Smooth muscle cell (in vitro differentiated cells): ENCODE data around the gene SPOCK1. TPM values are rescaled to one million over a fixed set of nuclear protein-coding genes. Genes with fewer than 3 reads are reported as not detected.
A peak's percentile ranks its signal among the peaks of the same experiment; 100 is the strongest.

Experiments used
- DNase-seq: peaks from one replicate; lab custom pipeline; 2025; ENCODE audit not compliant: unreplicated experiment; lab: John Stamatoyannopoulos, UW
- H2AFZ ChIP-seq: fragments of 200-600 bp; sonication (generic); 2 replicates; pipeline ENCODE4 v1.6.0; 2016; ENCODE audit warnings: antibody characterized with exemption, low read depth, mild to moderate bottlenecking
- H3F3A ChIP-seq: fragments of 200-600 bp; sonication (generic); 2 replicates; pipeline ENCODE4 v1.6.0; 2017; ENCODE audit warnings: antibody characterized with exemption, low read depth
- H3K27ac ChIP-seq: fragments of 200-600 bp; sonication (generic); 2 replicates; pipeline ENCODE4 v1.5.1; 2016; ENCODE audit warnings: low read depth, mild to moderate bottlenecking
- H3K27me3 ChIP-seq: fragments of 200-600 bp; sonication (generic); 2 replicates; pipeline ENCODE4 v1.6.1; 2016; ENCODE audit warnings: low read depth, mild to moderate bottlenecking
- H3K36me3 ChIP-seq: fragments of 200-600 bp; sonication (generic); 2 replicates; pipeline ENCODE4 v1.5.1; 2016; ENCODE audit warnings: low read depth
- H3K4me1 ChIP-seq: fragments of 200-600 bp; sonication (generic); 2 replicates; pipeline ENCODE4 v1.5.1; 2016; ENCODE audit warnings: low read depth
- H3K4me2 ChIP-seq: fragments of 200-600 bp; sonication (generic); 2 replicates; pipeline ENCODE4 v1.6.0; 2016; ENCODE audit warnings: mild to moderate bottlenecking
- H3K4me3 ChIP-seq: fragments of 200-600 bp; sonication (generic); 2 replicates; pipeline ENCODE4 v1.5.1; 2016; ENCODE audit warnings: mild to moderate bottlenecking
- H3K79me2 ChIP-seq: fragments of 200-600 bp; sonication (generic); 2 replicates; pipeline ENCODE4 v1.6.0; 2016; ENCODE audit warnings: low read depth, mild to moderate bottlenecking
- H3K9ac ChIP-seq: fragments of 200-600 bp; sonication (generic); 2 replicates; pipeline ENCODE4 v1.6.0; 2016; ENCODE audit warnings: low read depth
- H3K9me3 ChIP-seq: fragments of 200-600 bp; sonication (generic); replicated peaks from 2 replicates; pipeline ENCODE4 v1.5.1; 2016; ENCODE audit warnings: low read depth
- H4K20me1 ChIP-seq: fragments of 200-600 bp; sonication (generic); 2 replicates; pipeline ENCODE4 v1.6.0; 2016; ENCODE audit warnings: low read depth
- CTCF ChIP-seq: fragments of 200-600 bp; sonication (generic); IDR thresholded peaks from 2 replicates; pipeline ENCODE4 v1.5.1; 2017; ENCODE audit warnings: borderline replicate concordance, mild to moderate bottlenecking, antibody characterized with exemption; ENCODE audit not compliant: insufficient read depth, poor library complexity, severe bottlenecking
- WGBS: methylation state at CpG from one replicate; pipeline ENCODE4 v1.1.7; 2016; ENCODE audit warnings: low lambda C conversion rate; 5-methylcytosine and 5-hydroxymethylcytosine counted together
- polyA plus RNA-seq: library from polyadenylated mRNA; unstranded; fragments of >200 nt; fragmentation: Nextera tagmentation; extraction: Ambion mirVana; gene quantifications from 2 replicates; pipeline ENCODE4 v1.2.1, GENCODE V29; 2016
- total RNA-seq: library from RNA; depleted of rRNA; stranded (reverse); fragments of >200 nt; gene quantifications from 2 replicates; pipeline ENCODE4 v1.2.3, GENCODE V29; 2014

The SPOCK1 gene
- total and polyA plus RNA-seq, 2 experiments from 2014 or later = 56.2 to 80.0 TPM

GRCh38 chr5:137487600-137487999 lies 11.5 kb downstream of the SPOCK1 start:
- no peak for DNase-seq
- no peaks in the 10 kb centered on the region for H3K4me1 ChIP-seq
- WGBS = 100% methylated on average over 1 of the region's 1 CpG
- no peaks in the 10 kb centered on the region for H3K79me2 ChIP-seq
- H3F3A ChIP-seq = no peaks in the 10 kb centered on the region
- no peak for TF ChIP-seq CTCF
- H3K9ac ChIP-seq = no peak overlapping the region
- no peaks in the 10 kb centered on the region for H4K20me1 ChIP-seq
- no peaks in the 10 kb centered on the region for H3K9me3 ChIP-seq
- H3K27ac ChIP-seq = peak overlapping the region; percentile 2
- no peaks in the 10 kb centered on the region for H3K27me3 ChIP-seq
- no peak overlapping the region for H3K4me3 ChIP-seq
- no peak overlapping the region for H3K4me2 ChIP-seq
- no peaks in the 10 kb centered on the region for H3K36me3 ChIP-seq
- H2AFZ ChIP-seq = no peak overlapping the region

- Histone ChIP-seq H3K4me1 (no peaks in the 10 kb centered on the region), H3K9me3 (no peaks in the 10 kb centered on the region), H3K79me2 (no peaks in the 10 kb centered on the region), H3K27me3 (no peaks in the 10 kb centered on the region), H3K27ac (peak overlapping the region; percentile 49), H3K36me3 (no peaks in the 10 kb centered on the region), H3K4me3 (no peak overlapping the region), H4K20me1 (no peaks in the 10 kb centered on the region), H3F3A (no peaks in the 10 kb centered on the region), H3K4me2 (no peak overlapping the region), H3K9ac (no peak overlapping the region), H2AFZ (no peak overlapping the region)
- 60% methylated on average over 2 of the region's 2 CpGs for WGBS
- no peak for DNase-seq
- no peak for TF ChIP-seq CTCF
Observed at GRCh38 chr5:137486707-137487106, 12.4 kb downstream of the SPOCK1 start.

- no peak for DNase-seq
- Histone ChIP-seq H2AFZ (no peak overlapping the region), H3K4me1 (no peaks in the 10 kb centered on the region), H3K36me3 (no peaks in the 10 kb centered on the region), H3K4me3 (no peak overlapping the region), H3K9ac (no peak overlapping the region), H3K79me2 (no peaks in the 10 kb centered on the region), H3K9me3 (no peaks in the 10 kb centered on the region), H4K20me1 (no peaks in the 10 kb centered on the region), H3K27ac (no peak overlapping the region), H3K4me2 (no peak overlapping the region), H3K27me3 (no peaks in the 10 kb centered on the region), H3F3A (no peaks in the 10 kb centered on the region)
- TF ChIP-seq CTCF = no peak
- whole genome bisulfite sequencing = 91% methylated on average over 4 of the region's 4 CpGs
Observed at GRCh38 chr5:137481596-137481995, 17.5 kb downstream of the SPOCK1 start.

GRCh38 chr5:137478043-137478442 lies 21.1 kb downstream of the SPOCK1 start:
- Histone ChIP-seq H3K9me3 (no peaks in the 10 kb centered on the region), H3F3A (no peaks in the 10 kb centered on the region), H3K4me3 (no peak overlapping the region), H3K9ac (no peak overlapping the region), H3K27me3 (no peaks in the 10 kb centered on the region), H3K27ac (no peak overlapping the region), H4K20me1 (no peaks in the 10 kb centered on the region), H2AFZ (no peak overlapping the region), H3K79me2 (no peaks in the 10 kb centered on the region), H3K4me1 (no peaks in the 10 kb centered on the region), H3K36me3 (no peaks in the 10 kb centered on the region), H3K4me2 (no peak overlapping the region)
- 61% methylated on average over 3 of the region's 3 CpGs for WGBS
- TF ChIP-seq CTCF = no peak
- no peak for DNase-seq
